ENCODE data around the gene RPUSD1.
A peak's percentile ranks its signal among the peaks of the same experiment; 100 is the strongest.

Gene RPUSD1

GRCh38 chr16:751152-752006 lies 36.8 kb downstream of the RPUSD1 start:
- H3K4me3 ChIP-seq (ENCODE audit: low read length): no peak overlapping the region
- TF ChIP-seq CTCF (conservative IDR thresholded peaks at IDR 0.05; ENCODE audit: low read length): no peak
- DNase-seq (ENCODE audit: low read depth): no peak

GRCh38 chr16:750485-750884 lies 37.7 kb downstream of the RPUSD1 start:
- no peak for DNase-seq (ENCODE audit: low read depth)
- H3K4me3 ChIP-seq (ENCODE audit: low read length): no peak overlapping the region
- TF ChIP-seq CTCF (conservative IDR thresholded peaks at IDR 0.05; ENCODE audit: low read length): no peak

- no peak for TF ChIP-seq CTCF (conservative IDR thresholded peaks at IDR 0.05; ENCODE audit: low read length)
- DNase-seq (ENCODE audit: low read depth): peak; percentile 96
- H3K4me3 ChIP-seq (ENCODE audit: low read length): no peak overlapping the region
Measured at GRCh38 chr16:749010-749409, 39.2 kb downstream of the RPUSD1 start.

- TF ChIP-seq CTCF (conservative IDR thresholded peaks at IDR 0.05; ENCODE audit: low read length): no peak
- no peak overlapping the region for H3K4me3 ChIP-seq (ENCODE audit: low read length)
- DNase-seq (ENCODE audit: low read depth): no peak
Measured at GRCh38 chr16:747978-748746, 40.0 kb downstream of the RPUSD1 start.

GRCh38 chr16:746637-747036 lies 41.5 kb downstream of the RPUSD1 start:
- TF ChIP-seq CTCF (conservative IDR thresholded peaks at IDR 0.05; ENCODE audit: low read length): no peak
- no peak overlapping the region for H3K4me3 ChIP-seq (ENCODE audit: low read length)
- DNase-seq (ENCODE audit: low read depth): no peak

- no peak for DNase-seq (ENCODE audit: low read depth)
- no peak overlapping the region for H3K4me3 ChIP-seq (ENCODE audit: low read length)
Measured at GRCh38 chr16:745739-746138, 42.4 kb downstream of the RPUSD1 start.

More at GRCh38 chr16:745739-746138, 42.4 kb downstream of the RPUSD1 start:
- peak; percentile 8; the same call in 1 of the 2 replicates for TF ChIP-seq CTCF (conservative IDR thresholded peaks at IDR 0.05; ENCODE audit: low read length)
